ENCODE results near the gene NDUFAF3.

The NDUFAF3 gene

GRCh38 chr3:49015765-49016164 lies 6.2 kb upstream of the NDUFAF3 start:
- DNase-seq (ENCODE audit: low read depth, low spot score): no peak
- no peak overlapping the region for H3K4me3 ChIP-seq (ENCODE audit: low read length)

GRCh38 chr3:49016414-49017228 lies 5.3 kb upstream of the NDUFAF3 start:
- no peak overlapping the region for H3K4me3 ChIP-seq (ENCODE audit: low read length)
- no peak for DNase-seq (ENCODE audit: low read depth, low spot score)

- DNase-seq (ENCODE audit: low read depth, low spot score): no peak
- H3K4me3 ChIP-seq (ENCODE audit: low read length): peak overlapping the region; percentile 68
These were observed 4.5 kb upstream of the NDUFAF3 start for GRCh38 chr3:49017229-49017970.

- peak; percentile 62 for DNase-seq (ENCODE audit: low read depth, low spot score)
- peak within 1 kb of the TSS; percentile 68 for H3K4me3 ChIP-seq (ENCODE audit: low read length)
These were observed 3.8 kb upstream of the NDUFAF3 start, which contains the start of gene DALRD3 for GRCh38 chr3:49017971-49018706. TSS of gene DALRD3 (minus strand) at chr3:49018580. CDS start at chr3:49018564, 16 bp downstream.

GRCh38 chr3:49018707-49019006 lies 3.3 kb upstream of the NDUFAF3 start:
- H3K4me3 ChIP-seq (ENCODE audit: low read length): peak overlapping the region; percentile 68
- no peak for DNase-seq (ENCODE audit: low read depth, low spot score)

- DNase-seq (ENCODE audit: low read depth, low spot score): no peak
- H3K4me3 ChIP-seq (ENCODE audit: low read length): peak overlapping the region; percentile 97
These were observed 2.0 kb upstream of the NDUFAF3 start for GRCh38 chr3:49019941-49020329.

GRCh38 chr3:49020330-49021212 lies 1.4 kb upstream of the NDUFAF3 start:
- peak overlapping the region; percentile 97 for H3K4me3 ChIP-seq (ENCODE audit: low read length)
- no peak for DNase-seq (ENCODE audit: low read depth, low spot score)

- H3K4me3 ChIP-seq (ENCODE audit: low read length): peak overlapping the region; percentile 97
- peak; percentile 96 for DNase-seq (ENCODE audit: low read depth, low spot score)
These were observed 608 bp upstream of the NDUFAF3 start for GRCh38 chr3:49021213-49021812.

GRCh38 chr3:49022688-49023171 lies 809 bp downstream of the NDUFAF3 start:
- no peak for DNase-seq (ENCODE audit: low read depth, low spot score)
- H3K4me3 ChIP-seq (ENCODE audit: low read length): peak overlapping the region; percentile 97

GRCh38 chr3:49023775-49024174 lies 1.9 kb downstream of the NDUFAF3 start:
- H3K4me3 ChIP-seq (ENCODE audit: low read length): no peak overlapping the region
- DNase-seq (ENCODE audit: low read depth, low spot score): no peak

GRCh38 chr3:49024449-49024848 lies 2.5 kb downstream of the NDUFAF3 start:
- no peak for DNase-seq (ENCODE audit: low read depth, low spot score)
- no peak overlapping the region for H3K4me3 ChIP-seq (ENCODE audit: low read length)

- DNase-seq (ENCODE audit: low read depth, low spot score): no peak
- H3K4me3 ChIP-seq (ENCODE audit: low read length): no peak overlapping the region
These were observed 3.3 kb downstream of the NDUFAF3 start for GRCh38 chr3:49025005-49025792.

GRCh38 chr3:49025793-49026520 lies 4.0 kb downstream of the NDUFAF3 start:
- DNase-seq (ENCODE audit: low read depth, low spot score): no peak
- no peak overlapping the region for H3K4me3 ChIP-seq (ENCODE audit: low read length)

- no peak overlapping the region for H3K4me3 ChIP-seq (ENCODE audit: low read length)
- no peak for DNase-seq (ENCODE audit: low read depth, low spot score)
These were observed 4.6 kb downstream of the NDUFAF3 start for GRCh38 chr3:49026536-49026935.

- H3K4me3 ChIP-seq (ENCODE audit: low read length): no peak overlapping the region
- DNase-seq (ENCODE audit: low read depth, low spot score): no peak
These were observed 5.7 kb downstream of the NDUFAF3 start for GRCh38 chr3:49027634-49028033.

GRCh38 chr3:49028298-49028672 lies 6.4 kb downstream of the NDUFAF3 start:
- DNase-seq (ENCODE audit: low read depth, low spot score): no peak
- H3K4me3 ChIP-seq (ENCODE audit: low read length): peak overlapping the region; percentile 89

Measured in Jurkat, Clone E6-1 (cell line).